Measurements from ENCODE around the gene HERC2. TPM values are rescaled to one million over a fixed set of nuclear protein-coding genes. Genes with fewer than 3 reads are reported as not detected.

Gene HERC2
- total RNA-seq, 1 donor: 53.6 TPM

- H3K4me3 ChIP-seq (ENCODE audit: insufficient read depth, low read length): no peak overlapping the region
- TF ChIP-seq, protein P1, sequence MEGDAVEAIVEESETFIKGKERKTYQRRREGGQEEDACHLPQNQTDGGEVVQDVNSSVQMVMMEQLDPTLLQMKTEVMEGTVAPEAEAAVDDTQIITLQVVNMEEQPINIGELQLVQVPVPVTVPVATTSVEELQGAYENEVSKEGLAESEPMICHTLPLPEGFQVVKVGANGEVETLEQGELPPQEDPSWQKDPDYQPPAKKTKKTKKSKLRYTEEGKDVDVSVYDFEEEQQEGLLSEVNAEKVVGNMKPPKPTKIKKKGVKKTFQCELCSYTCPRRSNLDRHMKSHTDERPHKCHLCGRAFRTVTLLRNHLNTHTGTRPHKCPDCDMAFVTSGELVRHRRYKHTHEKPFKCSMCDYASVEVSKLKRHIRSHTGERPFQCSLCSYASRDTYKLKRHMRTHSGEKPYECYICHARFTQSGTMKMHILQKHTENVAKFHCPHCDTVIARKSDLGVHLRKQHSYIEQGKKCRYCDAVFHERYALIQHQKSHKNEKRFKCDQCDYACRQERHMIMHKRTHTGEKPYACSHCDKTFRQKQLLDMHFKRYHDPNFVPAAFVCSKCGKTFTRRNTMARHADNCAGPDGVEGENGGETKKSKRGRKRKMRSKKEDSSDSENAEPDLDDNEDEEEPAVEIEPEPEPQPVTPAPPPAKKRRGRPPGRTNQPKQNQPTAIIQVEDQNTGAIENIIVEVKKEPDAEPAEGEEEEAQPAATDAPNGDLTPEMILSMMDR (IDR thresholded peaks at IDR 0.05; ENCODE audit: extremely low read depth, low read depth, low read length): no peak
- H3K27ac ChIP-seq (ENCODE audit: low read depth, low read length): no peak overlapping the region
- no peaks in the 10 kb centered on the region for H4K20me1 ChIP-seq (ENCODE audit: insufficient read depth, low read length)
- peaks cover 28% of the 10 kb centered on the region for H3K36me3 ChIP-seq (ENCODE audit: insufficient read depth, low read length)
- no peaks in the 10 kb centered on the region for H3K27me3 ChIP-seq (ENCODE audit: insufficient read depth, low read length)
- H3K4me1 ChIP-seq (ENCODE audit: insufficient read depth, low read length): no peaks in the 10 kb centered on the region
- H3K79me2 ChIP-seq (ENCODE audit: insufficient read depth, low read length): no peaks in the 10 kb centered on the region
- DNase-seq (ENCODE audit: insufficient read length, low spot score, missing footprints): no peak
- no peak overlapping the region for H3K4me2 ChIP-seq (ENCODE audit: insufficient read depth, low read length)
- no peaks in the 10 kb centered on the region for H3K9me3 ChIP-seq (ENCODE audit: low read depth, low read length)
- H2AFZ ChIP-seq (ENCODE audit: low read length): no peak overlapping the region
Observed at GRCh38 chr15:28185148-28185895, 136.7 kb downstream of the HERC2 start.

DNA sequence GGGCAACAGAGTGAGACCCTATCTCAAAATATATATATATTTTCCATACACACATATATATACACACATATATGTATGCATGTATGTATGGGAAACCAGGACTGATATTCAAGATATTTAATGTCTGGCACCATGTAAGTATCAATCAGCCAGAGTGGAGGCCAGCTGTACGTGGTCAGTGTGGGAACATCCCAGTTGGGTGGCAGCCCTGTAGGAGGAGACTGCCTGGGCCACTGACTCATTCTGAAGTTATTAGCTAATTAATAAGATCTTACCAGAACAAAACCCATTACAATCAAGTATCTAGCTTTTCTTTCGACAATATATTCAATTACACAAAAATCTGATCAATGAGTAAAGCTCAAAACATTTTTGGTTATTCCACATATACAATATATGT, 137.8 kb downstream of the HERC2 start:
- peaks cover 27% of the 10 kb centered on the region for H3K36me3 ChIP-seq (ENCODE audit: insufficient read depth, low read length)

DNA sequence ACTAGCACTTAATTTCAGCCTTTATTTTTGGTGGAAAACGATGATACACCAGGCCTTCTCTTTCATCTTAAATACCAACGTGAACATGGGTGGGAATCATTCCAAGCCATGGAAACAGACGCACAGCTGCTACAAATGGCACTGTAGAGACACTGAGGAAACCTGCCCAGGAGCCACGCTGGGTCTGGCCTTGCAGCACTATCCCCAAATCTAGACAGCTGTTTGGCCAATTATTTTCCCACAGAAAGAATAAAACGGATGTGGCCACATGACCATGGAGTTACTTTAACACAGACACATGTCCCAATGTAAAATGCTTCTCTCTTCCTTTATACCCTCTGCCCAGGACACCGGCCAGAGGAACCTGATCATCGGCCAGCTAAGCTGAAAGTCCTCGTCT, 139.2 kb downstream of the HERC2 start:
- DNase-seq (ENCODE audit: insufficient read length, low spot score, missing footprints): no peak
- H3K27me3 ChIP-seq (ENCODE audit: insufficient read depth, low read length): no peaks in the 10 kb centered on the region
- peaks cover 7% of the 10 kb centered on the region for H3K4me1 ChIP-seq (ENCODE audit: insufficient read depth, low read length)
- no peaks in the 10 kb centered on the region for H3K9me3 ChIP-seq (ENCODE audit: low read depth, low read length)
- no peak overlapping the region for H3K4me2 ChIP-seq (ENCODE audit: insufficient read depth, low read length)
- no peak overlapping the region for H3K4me3 ChIP-seq (ENCODE audit: insufficient read depth, low read length)
- no peak overlapping the region for H3K27ac ChIP-seq (ENCODE audit: low read depth, low read length)
- no peaks in the 10 kb centered on the region for H3K79me2 ChIP-seq (ENCODE audit: insufficient read depth, low read length)
- TF ChIP-seq, protein P1 (IDR thresholded peaks at IDR 0.05; ENCODE audit: extremely low read depth, low read depth, low read length): no peak
- no peak overlapping the region for H2AFZ ChIP-seq (ENCODE audit: low read length)
- H3K36me3 ChIP-seq (ENCODE audit: insufficient read depth, low read length): peaks cover 25% of the 10 kb centered on the region
- no peaks in the 10 kb centered on the region for H4K20me1 ChIP-seq (ENCODE audit: insufficient read depth, low read length)

More for the DNA sequence above, 137.8 kb downstream of the HERC2 start:
- H3K27ac ChIP-seq (ENCODE audit: low read depth, low read length): no peak overlapping the region
- no peak overlapping the region for H3K4me2 ChIP-seq (ENCODE audit: insufficient read depth, low read length)
- H3K4me1 ChIP-seq (ENCODE audit: insufficient read depth, low read length): no peaks in the 10 kb centered on the region
- H3K79me2 ChIP-seq (ENCODE audit: insufficient read depth, low read length): no peaks in the 10 kb centered on the region
- no peak overlapping the region for H2AFZ ChIP-seq (ENCODE audit: low read length)
- no peaks in the 10 kb centered on the region for H3K9me3 ChIP-seq (ENCODE audit: low read depth, low read length)
- no peaks in the 10 kb centered on the region for H3K27me3 ChIP-seq (ENCODE audit: insufficient read depth, low read length)
- H4K20me1 ChIP-seq (ENCODE audit: insufficient read depth, low read length): no peaks in the 10 kb centered on the region
- no peak overlapping the region for H3K4me3 ChIP-seq (ENCODE audit: insufficient read depth, low read length)
- TF ChIP-seq, protein P1 (IDR thresholded peaks at IDR 0.05; ENCODE audit: extremely low read depth, low read depth, low read length): no peak
- DNase-seq (ENCODE audit: insufficient read length, low spot score, missing footprints): peak; percentile 42

DNA sequence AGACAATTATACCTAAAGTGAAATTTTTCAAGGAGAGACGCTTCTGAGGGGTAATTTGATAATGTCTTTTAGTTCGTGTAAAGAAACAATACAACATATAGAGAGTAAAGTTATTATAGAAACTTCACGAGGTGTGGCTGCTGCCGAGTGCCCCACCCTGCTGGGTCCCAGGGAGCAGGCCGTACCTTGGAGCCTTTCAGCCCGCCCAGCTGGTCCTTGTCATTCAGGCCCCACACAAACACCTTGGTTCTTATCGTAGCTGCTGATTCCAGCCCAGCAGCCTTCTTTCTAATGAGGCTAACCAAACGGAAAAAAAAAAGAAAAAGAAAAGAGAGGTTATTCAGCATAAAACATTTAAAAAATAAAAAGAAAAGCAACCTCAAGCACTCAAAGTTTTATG, 139.8 kb downstream of the HERC2 start:
- H3K27me3 ChIP-seq (ENCODE audit: insufficient read depth, low read length): no peaks in the 10 kb centered on the region
- TF ChIP-seq, protein P1 (IDR thresholded peaks at IDR 0.05; ENCODE audit: extremely low read depth, low read depth, low read length): no peak
- no peaks in the 10 kb centered on the region for H4K20me1 ChIP-seq (ENCODE audit: insufficient read depth, low read length)
- peaks cover 26% of the 10 kb centered on the region for H3K36me3 ChIP-seq (ENCODE audit: insufficient read depth, low read length)
- peaks cover 7% of the 10 kb centered on the region for H3K4me1 ChIP-seq (ENCODE audit: insufficient read depth, low read length)
- no peak overlapping the region for H3K27ac ChIP-seq (ENCODE audit: low read depth, low read length)
- H3K9me3 ChIP-seq (ENCODE audit: low read depth, low read length): no peaks in the 10 kb centered on the region
- no peak for DNase-seq (ENCODE audit: insufficient read length, low spot score, missing footprints)
- H3K79me2 ChIP-seq (ENCODE audit: insufficient read depth, low read length): no peaks in the 10 kb centered on the region
- H3K4me2 ChIP-seq (ENCODE audit: insufficient read depth, low read length): no peak overlapping the region
- no peak overlapping the region for H3K4me3 ChIP-seq (ENCODE audit: insufficient read depth, low read length)
- H2AFZ ChIP-seq (ENCODE audit: low read length): no peak overlapping the region

Data from osteoblast (primary cell).